ENCODE data around the gene INPP5F.
"Not testable (repeated sequence)": the region's sequence is repeated elsewhere in the genome, so short reads cannot be mapped to it uniquely, and the experiment has no call there.

Gene INPP5F

GRCh38 chr10:119693262-119693957 lies 32.4 kb upstream of the INPP5F start:
- in situ Hi-C loops (cut with HindIII; ENCODE audit: low pct_unique_long_range_greater_than_20kb, low sequenced_read_pairs), result no loop called here
- no peak for TF ChIP-seq JUND (IDR thresholded peaks at IDR 0.05; ENCODE audit: low read depth)
- no peak for DNase-seq (ENCODE audit: low read depth in 1 of 2, low spot score in 1 of 2)

- TF ChIP-seq JUND (IDR thresholded peaks at IDR 0.05; ENCODE audit: low read depth), result no peak
- DNase-seq (ENCODE audit: low read depth in 1 of 2, low spot score in 1 of 2), result no peak
- in situ Hi-C loops (cut with HindIII; ENCODE audit: low pct_unique_long_range_greater_than_20kb, low sequenced_read_pairs), result no loop called here
These were observed 31.2 kb upstream of the INPP5F start for GRCh38 chr10:119694608-119695007.

GRCh38 chr10:119700321-119700954 lies 25.4 kb upstream of the INPP5F start:
- no peak for DNase-seq (ENCODE audit: low read depth in 1 of 2, low spot score in 1 of 2)
- TF ChIP-seq JUND (IDR thresholded peaks at IDR 0.05; ENCODE audit: low read depth), result no peak
- in situ Hi-C loops (cut with HindIII; ENCODE audit: low pct_unique_long_range_greater_than_20kb, low sequenced_read_pairs), result no loop called here

- DNase-seq (ENCODE audit: low read depth in 1 of 2, low spot score in 1 of 2), result no peak
- TF ChIP-seq JUND (IDR thresholded peaks at IDR 0.05; ENCODE audit: low read depth), result no peak
- in situ Hi-C loops (cut with HindIII; ENCODE audit: low pct_unique_long_range_greater_than_20kb, low sequenced_read_pairs), result no loop called here
These were observed 24.0 kb upstream of the INPP5F start for GRCh38 chr10:119701861-119702260.

GRCh38 chr10:119702583-119702982 lies 23.3 kb upstream of the INPP5F start:
- DNase-seq (ENCODE audit: low read depth in 1 of 2, low spot score in 1 of 2), result no peak
- no peak for TF ChIP-seq JUND (IDR thresholded peaks at IDR 0.05; ENCODE audit: low read depth)
- in situ Hi-C loops (cut with HindIII; ENCODE audit: low pct_unique_long_range_greater_than_20kb, low sequenced_read_pairs), result no loop called here

GRCh38 chr10:119703903-119704508 lies 21.8 kb upstream of the INPP5F start:
- in situ Hi-C loops (cut with HindIII; ENCODE audit: low pct_unique_long_range_greater_than_20kb, low sequenced_read_pairs), result no loop called here
- no peak for TF ChIP-seq JUND (IDR thresholded peaks at IDR 0.05; ENCODE audit: low read depth)
- no peak for DNase-seq (ENCODE audit: low read depth in 1 of 2, low spot score in 1 of 2)

- in situ Hi-C loops (cut with HindIII; ENCODE audit: low pct_unique_long_range_greater_than_20kb, low sequenced_read_pairs), result no loop called here
- no peak for DNase-seq (ENCODE audit: low read depth in 1 of 2, low spot score in 1 of 2)
- no peak for TF ChIP-seq JUND (IDR thresholded peaks at IDR 0.05; ENCODE audit: low read depth)
These were observed 20.4 kb upstream of the INPP5F start for GRCh38 chr10:119705434-119705831.

GRCh38 chr10:119706521-119707278 lies 19.1 kb upstream of the INPP5F start:
- no peak for TF ChIP-seq JUND (IDR thresholded peaks at IDR 0.05; ENCODE audit: low read depth)
- no peak for DNase-seq (ENCODE audit: low read depth in 1 of 2, low spot score in 1 of 2)
- in situ Hi-C loops (cut with HindIII; ENCODE audit: low pct_unique_long_range_greater_than_20kb, low sequenced_read_pairs), result no loop called here

- DNase-seq (ENCODE audit: low read depth in 1 of 2, low spot score in 1 of 2); in situ Hi-C loops (cut with HindIII; ENCODE audit: low pct_unique_long_range_greater_than_20kb, low sequenced_read_pairs): not testable (repeated sequence)
These were observed 18.5 kb upstream of the INPP5F start for GRCh38 chr10:119707331-119707730.

- in situ Hi-C loops (cut with HindIII; ENCODE audit: low pct_unique_long_range_greater_than_20kb, low sequenced_read_pairs); DNase-seq (ENCODE audit: low read depth in 1 of 2, low spot score in 1 of 2): not testable (repeated sequence)
These were observed 14.9 kb upstream of the INPP5F start for GRCh38 chr10:119710935-119711334.

- in situ Hi-C loops (cut with HindIII; ENCODE audit: low pct_unique_long_range_greater_than_20kb, low sequenced_read_pairs), result no loop called here
- DNase-seq (ENCODE audit: low read depth in 1 of 2, low spot score in 1 of 2), result no peak
- no peak for TF ChIP-seq JUND (IDR thresholded peaks at IDR 0.05; ENCODE audit: low read depth)
These were observed 11.9 kb upstream of the INPP5F start for GRCh38 chr10:119713744-119714483.

GRCh38 chr10:119714484-119714816 lies 11.4 kb upstream of the INPP5F start:
- peak in 1 of 2 experiments; percentile 5 for DNase-seq (ENCODE audit: low read depth in 1 of 2, low spot score in 1 of 2)
- no peak for TF ChIP-seq JUND (IDR thresholded peaks at IDR 0.05; ENCODE audit: low read depth)
- in situ Hi-C loops (cut with HindIII; ENCODE audit: low pct_unique_long_range_greater_than_20kb, low sequenced_read_pairs), result no loop called here

Data from T47D (cell line).